OCI-LY1 (cell line): ENCODE measurements around the gene SREBF1.

Experiments
- H2AFZ ChIP-seq: fragments of 200-600 bp; sonication (generic), shearing (Covaris generic); 2 replicates; pipeline ENCODE4 v1.6.0; 2014; ENCODE audit warnings: antibody characterized with exemption, mild to moderate bottlenecking, low read length
- H3F3A ChIP-seq: fragments of 200-600 bp; sonication (generic), shearing (Covaris generic); 2 replicates; pipeline ENCODE4 v1.6.0; 2014; ENCODE audit warnings: mild to moderate bottlenecking, antibody characterized with exemption, low read length, moderate library complexity; ENCODE audit not compliant: insufficient read depth
- H3K27ac ChIP-seq: fragments of 200-600 bp; sonication (generic); 2 replicates; pipeline ENCODE4 v1.5.1; 2014; ENCODE audit warnings: low read length, mixed run types, mild to moderate bottlenecking, low read depth; ENCODE audit not compliant: poor library complexity, severe bottlenecking
- H3K27me3 ChIP-seq: fragments of 200-600 bp; sonication (generic); 2 replicates; pipeline ENCODE4 v1.6.0; 2014; ENCODE audit warnings: antibody characterized with exemption, mild to moderate bottlenecking, low read length, moderate library complexity; ENCODE audit not compliant: insufficient read depth
- H3K36me3 ChIP-seq: fragments of 200-600 bp; sonication (generic); 2 replicates; pipeline ENCODE4 v1.6.1; 2014; ENCODE audit warnings: mild to moderate bottlenecking, antibody characterized with exemption, low read length, moderate library complexity, mixed read lengths; ENCODE audit not compliant: insufficient read depth
- H3K4me1 ChIP-seq: fragments of 200-600 bp; sonication (generic); 2 replicates; pipeline ENCODE4 v1.5.1; 2014; ENCODE audit warnings: mild to moderate bottlenecking, low read length, moderate library complexity; ENCODE audit not compliant: insufficient read depth, severe bottlenecking
- H3K4me2 ChIP-seq: fragments of 200-600 bp; sonication (generic), shearing (Covaris generic); 2 replicates; pipeline ENCODE4 v1.6.1; 2014; ENCODE audit warnings: low read length
- H3K4me3 ChIP-seq: fragments of 200-600 bp; sonication (generic); 2 replicates; pipeline ENCODE4 v1.5.1; 2014; ENCODE audit warnings: low read length, low read depth, mild to moderate bottlenecking, mixed read lengths; ENCODE audit not compliant: poor library complexity, severe bottlenecking
- H3K79me2 ChIP-seq: fragments of 200-600 bp; shearing (Covaris generic); 2 replicates; pipeline ENCODE4 v1.6.1; 2016; ENCODE audit warnings: mixed run types, low read length, mixed read lengths; ENCODE audit not compliant: insufficient read depth
- H3K9ac ChIP-seq: fragments of 200-600 bp; sonication (generic), shearing (Covaris generic); 2 replicates; pipeline ENCODE4 v1.6.1; 2014; ENCODE audit warnings: mild to moderate bottlenecking, low read length, mixed read lengths
- H3K9me2 ChIP-seq: fragments of 200-600 bp; sonication (generic), shearing (Covaris generic); 2 replicates; pipeline ENCODE4 v1.6.1; 2014; ENCODE audit warnings: low read depth, mild to moderate bottlenecking, low read length, mixed read lengths
- H3K9me3 ChIP-seq: fragments of 200-600 bp; shearing (Covaris generic); 2 replicates; pipeline ENCODE4 v1.6.1; 2014; ENCODE audit warnings: low read length, mixed read lengths
- H4K20me1 ChIP-seq: fragments of 200-600 bp; sonication (generic), shearing (Covaris generic); 2 replicates; pipeline ENCODE4 v1.6.0; 2016; ENCODE audit warnings: mild to moderate bottlenecking, low read length; ENCODE audit not compliant: insufficient read depth
- EZH2 ChIP-seq: fragments of 200-600 bp; sonication (generic), shearing (Covaris generic); IDR thresholded peaks from 2 replicates; pipeline ENCODE4 v1.8.0; 2017; ENCODE audit warnings: borderline replicate concordance, mixed run types, mild to moderate bottlenecking, antibody characterized with exemption, low read length, moderate library complexity, mixed read lengths
- TF ChIP-seq, protein P1 (sequence below): fragments of 200-600 bp; sonication (generic), shearing (Covaris generic); IDR thresholded peaks from 2 replicates; pipeline ENCODE4 v1.5.1; 2017; ENCODE audit warnings: mild to moderate bottlenecking, antibody characterized with exemption, low read length, moderate library complexity, mixed read lengths

Gene SREBF1

DNA sequence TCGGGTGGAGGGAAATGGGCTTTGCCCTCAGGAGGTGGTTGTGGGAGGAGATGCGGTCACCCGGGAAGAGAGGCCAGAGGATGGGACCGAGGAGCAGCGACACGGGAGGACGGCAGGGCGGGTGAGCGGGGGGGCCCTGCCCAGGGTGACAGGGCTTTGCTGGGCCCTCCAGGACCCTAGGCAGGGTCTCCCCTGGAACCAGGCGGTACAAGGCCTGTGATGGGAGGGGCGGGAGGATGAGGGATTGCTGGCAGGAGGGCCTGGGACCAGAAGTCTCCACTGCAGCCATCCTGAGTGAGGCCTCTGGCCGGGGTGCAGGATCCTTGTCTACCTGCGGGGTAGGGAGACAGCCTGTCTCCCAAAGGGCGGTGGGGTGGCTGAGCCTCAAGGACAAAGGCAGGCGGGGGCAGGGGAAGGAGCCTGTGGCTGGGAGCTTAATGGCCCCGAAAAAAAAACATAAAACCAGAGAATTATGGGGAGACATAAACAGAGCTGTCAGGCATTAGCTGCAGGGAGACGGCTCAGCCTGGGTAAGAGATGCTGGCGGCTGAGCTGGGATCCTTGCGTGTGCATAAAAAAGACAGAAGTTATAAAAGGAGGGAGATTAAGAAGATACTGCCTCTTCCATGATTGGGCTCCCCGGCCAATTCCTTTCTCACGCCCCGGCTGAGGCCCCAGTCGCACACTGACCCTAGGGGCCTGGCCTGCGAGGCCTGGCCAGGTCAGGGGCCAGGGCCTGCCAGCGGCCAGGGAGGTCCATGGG lies 66.7 kb downstream of the SREBF1 start:
- Histone ChIP-seq H3K4me3 (no peak overlapping the region), H3K36me3 (no peaks in the 10 kb centered on the region), H3K79me2 (no peaks in the 10 kb centered on the region), H3K27ac (no peak overlapping the region), H3F3A (no peaks in the 10 kb centered on the region), H3K4me1 (peaks cover 32% of the 10 kb centered on the region), H4K20me1 (no peaks in the 10 kb centered on the region), H3K9me2 (no peaks in the 10 kb centered on the region), H3K27me3 (no peaks in the 10 kb centered on the region), H3K9me3 (no peaks in the 10 kb centered on the region), H2AFZ (no peak overlapping the region), H3K4me2 (no peak overlapping the region), H3K9ac (no peak overlapping the region)
- TF ChIP-seq EZH2: no peak
- TF ChIP-seq, protein P1, sequence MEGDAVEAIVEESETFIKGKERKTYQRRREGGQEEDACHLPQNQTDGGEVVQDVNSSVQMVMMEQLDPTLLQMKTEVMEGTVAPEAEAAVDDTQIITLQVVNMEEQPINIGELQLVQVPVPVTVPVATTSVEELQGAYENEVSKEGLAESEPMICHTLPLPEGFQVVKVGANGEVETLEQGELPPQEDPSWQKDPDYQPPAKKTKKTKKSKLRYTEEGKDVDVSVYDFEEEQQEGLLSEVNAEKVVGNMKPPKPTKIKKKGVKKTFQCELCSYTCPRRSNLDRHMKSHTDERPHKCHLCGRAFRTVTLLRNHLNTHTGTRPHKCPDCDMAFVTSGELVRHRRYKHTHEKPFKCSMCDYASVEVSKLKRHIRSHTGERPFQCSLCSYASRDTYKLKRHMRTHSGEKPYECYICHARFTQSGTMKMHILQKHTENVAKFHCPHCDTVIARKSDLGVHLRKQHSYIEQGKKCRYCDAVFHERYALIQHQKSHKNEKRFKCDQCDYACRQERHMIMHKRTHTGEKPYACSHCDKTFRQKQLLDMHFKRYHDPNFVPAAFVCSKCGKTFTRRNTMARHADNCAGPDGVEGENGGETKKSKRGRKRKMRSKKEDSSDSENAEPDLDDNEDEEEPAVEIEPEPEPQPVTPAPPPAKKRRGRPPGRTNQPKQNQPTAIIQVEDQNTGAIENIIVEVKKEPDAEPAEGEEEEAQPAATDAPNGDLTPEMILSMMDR: no peak

DNA sequence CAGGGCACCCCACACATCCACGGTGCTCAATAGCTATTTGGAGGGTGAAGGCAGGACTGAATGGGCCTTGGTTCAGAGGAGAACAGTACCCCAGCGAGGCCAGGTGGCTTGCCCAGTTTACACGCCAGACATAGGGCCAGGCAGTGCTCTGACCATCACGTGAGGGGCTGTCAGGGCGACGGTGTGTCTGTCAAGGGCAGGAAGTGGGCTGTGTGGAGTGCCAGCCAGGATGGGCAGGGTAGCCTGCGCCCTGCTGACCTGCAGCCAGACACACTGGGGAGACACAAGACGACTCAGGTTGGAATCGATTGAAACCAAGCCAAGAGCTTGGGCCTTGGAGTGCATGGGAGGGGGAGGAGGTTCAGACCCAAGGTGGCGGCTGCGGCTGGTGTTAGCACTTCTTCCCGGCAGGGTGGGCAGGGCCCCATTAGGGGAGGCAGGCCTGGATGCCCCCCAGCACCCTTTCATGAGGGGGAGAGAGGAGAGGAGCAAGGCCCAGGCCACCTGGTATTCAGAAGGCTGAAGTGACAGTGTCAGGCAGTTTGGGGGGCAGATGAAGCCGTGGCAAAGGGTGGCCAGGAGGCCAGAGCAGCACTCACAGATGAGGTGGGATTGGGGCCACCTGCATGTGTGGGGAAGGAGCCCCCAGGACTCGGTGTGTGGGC lies 68.2 kb downstream of the SREBF1 start:
- no peak overlapping the region for H3K9ac ChIP-seq
- no peaks in the 10 kb centered on the region for H3K36me3 ChIP-seq
- H3K27ac ChIP-seq: no peak overlapping the region
- H3K9me3 ChIP-seq: no peaks in the 10 kb centered on the region
- H2AFZ ChIP-seq: no peak overlapping the region
- H3K27me3 ChIP-seq: no peaks in the 10 kb centered on the region
- no peaks in the 10 kb centered on the region for H4K20me1 ChIP-seq
- H3K79me2 ChIP-seq: no peaks in the 10 kb centered on the region
- no peak overlapping the region for H3K4me3 ChIP-seq
- H3K4me1 ChIP-seq: peaks cover 46% of the 10 kb centered on the region
- H3K9me2 ChIP-seq: no peaks in the 10 kb centered on the region
- no peak overlapping the region for H3K4me2 ChIP-seq
- TF ChIP-seq EZH2: no peak
- H3F3A ChIP-seq: no peaks in the 10 kb centered on the region

DNA sequence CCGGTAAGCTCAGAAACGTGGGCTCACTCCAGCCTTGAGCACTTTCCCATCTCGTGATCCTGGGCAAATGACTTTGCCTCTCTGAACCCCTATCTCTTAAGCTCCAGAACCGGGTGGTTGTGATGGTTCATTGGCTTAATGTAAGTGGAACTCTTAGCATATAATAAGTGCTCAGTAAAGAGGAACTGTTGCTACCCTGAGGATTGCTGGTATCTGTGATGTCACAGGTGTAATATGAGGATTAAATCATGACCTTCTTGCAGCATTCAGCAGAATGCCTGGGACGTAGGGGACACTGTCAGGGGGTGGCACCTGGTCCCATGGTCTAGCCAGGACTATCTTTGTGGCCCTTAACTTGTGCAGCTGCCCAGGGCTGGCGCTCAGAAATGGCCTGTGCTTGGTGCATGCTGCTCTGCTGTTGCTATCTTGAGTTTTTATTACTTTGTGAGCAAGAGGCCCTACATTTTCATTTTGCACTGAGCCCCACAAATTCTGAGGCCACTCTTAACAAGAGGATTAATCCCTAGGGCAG lies 68.8 kb downstream of the SREBF1 start:
- Histone ChIP-seq H4K20me1 (no peaks in the 10 kb centered on the region), H3K9ac (no peak overlapping the region), H3K27ac (no peak overlapping the region), H3F3A (no peaks in the 10 kb centered on the region), H3K4me2 (no peak overlapping the region), H3K4me1 (peaks cover 46% of the 10 kb centered on the region), H3K36me3 (0 out of 2 replicates have a peak, but pooled peaks cover 5% of the 10 kb centered on the region), H3K27me3 (no peaks in the 10 kb centered on the region), H3K9me3 (no peaks in the 10 kb centered on the region), H3K4me3 (no peak overlapping the region), H2AFZ (no peak overlapping the region), H3K9me2 (no peaks in the 10 kb centered on the region), H3K79me2 (no peaks in the 10 kb centered on the region)
- TF ChIP-seq, protein P1: no peak
- TF ChIP-seq EZH2: no peak
